HAP-1 (cell line): ENCODE results near the gene GAL3ST3.
A peak's percentile ranks its signal among the peaks of the same experiment; 100 is the strongest.

ENCODE experiments used
- DNase-seq, 2 experiments: peaks; one replicate each; pipeline ENCODE4 v3.0.0-alpha.2; 2016 to 2020; ENCODE audit warnings: low spot score in 2 of 2
- H3K27me3 ChIP-seq: fragments of 250-450 bp; sonication (Bioruptor Pico); 2 replicates; pipeline ENCODE4 v1.5.1; 2020; ENCODE audit warnings: low read depth, mild to moderate bottlenecking, moderate library complexity
- H3K36me3 ChIP-seq: fragments of 250-450 bp; sonication (Bioruptor Pico); replicated peaks from 2 replicates; pipeline ENCODE4 v1.5.1; 2020; ENCODE audit warnings: mild to moderate bottlenecking
- H3K4me1 ChIP-seq: fragments of 250-450 bp; sonication (Bioruptor Pico); 2 replicates; pipeline ENCODE4 v1.5.1; 2020; ENCODE audit warnings: mild to moderate bottlenecking
- H3K4me3 ChIP-seq: fragments of 250-450 bp; sonication (Bioruptor Pico); 2 replicates; pipeline ENCODE4 v1.5.1; 2020; ENCODE audit warnings: mild to moderate bottlenecking, moderate library complexity
- H3K9me3 ChIP-seq: fragments of 250-450 bp; sonication (Bioruptor Pico); 2 replicates; pipeline ENCODE4 v1.5.1; 2020; ENCODE audit warnings: mild to moderate bottlenecking, moderate library complexity
- in situ Hi-C: fragments of 300-500 bp; cut with MboI; formaldehyde crosslinking; loops from 3 replicates; pipeline ENCODE4 v1.14.3; 2020; ENCODE audit warnings: low sequenced_read_pairs, inconsistent platforms, mixed read lengths

Gene GAL3ST3

GRCh38 chr11:66062408-66062807 is 13.4 kb upstream of the GAL3ST3 start:
- in situ Hi-C loops, result no loop called here
- H3K4me3 ChIP-seq, result no peak overlapping the region
- no peaks in the 10 kb centered on the region for H3K9me3 ChIP-seq
- no peaks in the 10 kb centered on the region for H3K4me1 ChIP-seq
- H3K36me3 ChIP-seq, result peaks cover 97% of the 10 kb centered on the region
- no peak for DNase-seq
- no peaks in the 10 kb centered on the region for H3K27me3 ChIP-seq

GRCh38 chr11:66061268-66061667 is 12.3 kb upstream of the GAL3ST3 start:
- Histone ChIP-seq H3K4me3 (no peak overlapping the region), H3K4me1 (no peaks in the 10 kb centered on the region), H3K27me3 (no peaks in the 10 kb centered on the region), H3K9me3 (no peaks in the 10 kb centered on the region), H3K36me3 (peaks cover 97% of the 10 kb centered on the region)
- no peak for DNase-seq
- in situ Hi-C loops, result no loop called here

GRCh38 chr11:66059966-66060680 is 11.2 kb upstream of the GAL3ST3 start:
- no peaks in the 10 kb centered on the region for H3K4me1 ChIP-seq
- no peak for DNase-seq
- in situ Hi-C loops, result no loop called here
- H3K36me3 ChIP-seq, result peaks cover 95% of the 10 kb centered on the region
- no peaks in the 10 kb centered on the region for H3K9me3 ChIP-seq
- H3K27me3 ChIP-seq, result no peaks in the 10 kb centered on the region
- no peak overlapping the region for H3K4me3 ChIP-seq

- H3K4me3 ChIP-seq, result no peak overlapping the region
- DNase-seq, result no peak
- H3K36me3 ChIP-seq, result peaks cover 82% of the 10 kb centered on the region
- H3K27me3 ChIP-seq, result no peaks in the 10 kb centered on the region
- no peaks in the 10 kb centered on the region; the same call in 1 of the 2 replicates for H3K9me3 ChIP-seq
- peaks cover 4% of the 10 kb centered on the region for H3K4me1 ChIP-seq
- in situ Hi-C loops, result no loop called here
These were observed 7.5 kb upstream of the GAL3ST3 start for GRCh38 chr11:66056501-66056900.

GRCh38 chr11:66055021-66055420 is 6.1 kb upstream of the GAL3ST3 start:
- H3K4me3 ChIP-seq, result no peak overlapping the region
- H3K36me3 ChIP-seq, result peaks cover 67% of the 10 kb centered on the region
- H3K27me3 ChIP-seq, result no peaks in the 10 kb centered on the region
- in situ Hi-C loops, result no loop called here
- no peaks in the 10 kb centered on the region; the same call in 1 of the 2 replicates for H3K9me3 ChIP-seq
- peaks cover 13% of the 10 kb centered on the region for H3K4me1 ChIP-seq
- no peak for DNase-seq

GRCh38 chr11:66052664-66052982 is 3.7 kb upstream of the GAL3ST3 start:
- Histone ChIP-seq H3K4me3 (peak overlapping the region; percentile 100), H3K36me3 (peaks cover 45% of the 10 kb centered on the region), H3K9me3 (no peaks in the 10 kb centered on the region; the same call in 1 of the 2 replicates), H3K4me1 (peaks cover 13% of the 10 kb centered on the region), H3K27me3 (no peaks in the 10 kb centered on the region)
- DNase-seq, result no peak
- in situ Hi-C loops, result no loop called here

GRCh38 chr11:66051766-66052663 is 3.1 kb upstream of the GAL3ST3 start, which contains the start of gene SF3B2:
SF3B2 (plus strand) TSS chr11:66052364; CDS start chr11:66052385, 21 bp downstream.
- peaks cover 39% of the 10 kb centered on the region for H3K36me3 ChIP-seq
- DNase-seq, result peak; percentile 97 to 98
- in situ Hi-C loops, result no loop called here

GRCh38 chr11:66051371-66051765 is 2.4 kb upstream of the GAL3ST3 start:
- Histone ChIP-seq H3K9me3 (no peaks in the 10 kb centered on the region; the same call in 1 of the 2 replicates), H3K36me3 (peaks cover 32% of the 10 kb centered on the region), H3K27me3 (no peaks in the 10 kb centered on the region), H3K4me3 (peak overlapping the region; percentile 100), H3K4me1 (peaks cover 13% of the 10 kb centered on the region)
- no peak for DNase-seq
- in situ Hi-C loops, result no loop called here

More at GRCh38 chr11:66051766-66052663, 3.1 kb upstream of the GAL3ST3 start, which contains the start of gene SF3B2:
- peak within 1 kb of the TSS; percentile 100 for H3K4me3 ChIP-seq
- H3K4me1 ChIP-seq, result peaks cover 13% of the 10 kb centered on the region
- no peaks in the 10 kb centered on the region; the same call in 1 of the 2 replicates for H3K9me3 ChIP-seq
- H3K27me3 ChIP-seq, result no peaks in the 10 kb centered on the region

GRCh38 chr11:66050581-66051231 is 1.7 kb upstream of the GAL3ST3 start:
- Histone ChIP-seq H3K9me3 (no peaks in the 10 kb centered on the region; the same call in 1 of the 2 replicates), H3K4me3 (no peak overlapping the region), H3K36me3 (peaks cover 27% of the 10 kb centered on the region), H3K4me1 (peaks cover 13% of the 10 kb centered on the region), H3K27me3 (no peaks in the 10 kb centered on the region)
- DNase-seq, result peak in 1 of 2 experiments; percentile 47
- in situ Hi-C loops, result no loop called here

- peaks cover 12% of the 10 kb centered on the region for H3K4me1 ChIP-seq
- no peak for DNase-seq
- no peaks in the 10 kb centered on the region; the same call in 1 of the 2 replicates for H3K9me3 ChIP-seq
- in situ Hi-C loops, result no loop called here
- no peak overlapping the region for H3K4me3 ChIP-seq
- peaks cover 5% of the 10 kb centered on the region for H3K36me3 ChIP-seq
- no peaks in the 10 kb centered on the region for H3K27me3 ChIP-seq
These were observed 1.2 kb downstream of the GAL3ST3 start for GRCh38 chr11:66047541-66048365.

- no peaks in the 10 kb centered on the region for H3K27me3 ChIP-seq
- no peak overlapping the region for H3K4me3 ChIP-seq
- no peaks in the 10 kb centered on the region for H3K9me3 ChIP-seq
- in situ Hi-C loops, result no loop called here
- H3K36me3 ChIP-seq, result no peaks in the 10 kb centered on the region
- no peak for DNase-seq
- peaks cover 12% of the 10 kb centered on the region for H3K4me1 ChIP-seq
These were observed 2.1 kb downstream of the GAL3ST3 start for GRCh38 chr11:66046901-66047300.

- H3K9me3 ChIP-seq, result no peaks in the 10 kb centered on the region
- peaks cover 3% of the 10 kb centered on the region; the same call in 1 of the 2 replicates for H3K4me1 ChIP-seq
- DNase-seq, result peak; percentile 81 to 92
- H3K4me3 ChIP-seq, result 0 out of 2 replicates have a peak overlapping the region, but pooled peaks have one; percentile 5
- in situ Hi-C loops, result no loop called here
- H3K36me3 ChIP-seq, result no peaks in the 10 kb centered on the region
- H3K27me3 ChIP-seq, result no peaks in the 10 kb centered on the region
These were observed 3.8 kb downstream of the GAL3ST3 start for GRCh38 chr11:66045177-66045639.

- no peaks in the 10 kb centered on the region for H3K27me3 ChIP-seq
- no peak overlapping the region for H3K4me3 ChIP-seq
- in situ Hi-C loops, result no loop called here
- H3K4me1 ChIP-seq, result peaks cover 3% of the 10 kb centered on the region; the same call in 1 of the 2 replicates
- no peaks in the 10 kb centered on the region for H3K36me3 ChIP-seq
- H3K9me3 ChIP-seq, result no peaks in the 10 kb centered on the region
- DNase-seq, result no peak
These were observed 4.2 kb downstream of the GAL3ST3 start for GRCh38 chr11:66044757-66045156.
